Measurements from ENCODE around the gene RAB19. TPM values are rescaled to one million over a fixed set of nuclear protein-coding genes. Genes with fewer than 3 reads are reported as not detected.

RAB19 gene
- total RNA-seq, 2 donors from 2014 or later = not detected

DNA sequence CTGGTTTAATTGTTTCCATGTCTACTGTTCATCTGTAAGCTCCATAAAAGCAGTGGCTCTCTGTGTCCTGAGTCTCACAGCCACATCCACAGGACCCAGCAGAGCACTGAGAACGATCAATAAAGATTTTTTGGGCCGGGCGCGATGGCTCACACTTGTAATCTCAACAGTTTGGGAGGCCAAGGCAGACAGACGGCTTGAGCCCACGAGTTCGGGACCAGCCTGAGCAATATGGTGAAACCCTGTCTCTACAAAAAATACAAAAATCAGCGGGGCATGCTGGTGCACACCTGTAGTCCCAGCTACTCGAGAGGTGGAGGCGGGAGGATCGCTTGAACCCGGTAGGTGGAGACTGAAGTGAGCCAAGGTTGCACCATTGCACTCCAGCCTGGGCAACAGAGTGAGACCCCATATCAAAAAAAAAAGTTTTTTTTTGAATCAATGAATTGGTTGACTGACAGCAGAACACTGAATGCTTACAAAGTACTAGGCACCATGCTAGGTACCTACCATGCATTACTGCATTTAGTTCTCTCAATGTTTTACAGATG is 10.0 kb upstream of the RAB19 start:
- no peaks in the 10 kb centered on the region for H3K27me3 ChIP-seq
- no peak for DNase-seq (ENCODE audit: low spot score)
- H3K36me3 ChIP-seq = no peaks in the 10 kb centered on the region
- H3K4me3 ChIP-seq = no peak overlapping the region
- TF ChIP-seq, protein P1, sequence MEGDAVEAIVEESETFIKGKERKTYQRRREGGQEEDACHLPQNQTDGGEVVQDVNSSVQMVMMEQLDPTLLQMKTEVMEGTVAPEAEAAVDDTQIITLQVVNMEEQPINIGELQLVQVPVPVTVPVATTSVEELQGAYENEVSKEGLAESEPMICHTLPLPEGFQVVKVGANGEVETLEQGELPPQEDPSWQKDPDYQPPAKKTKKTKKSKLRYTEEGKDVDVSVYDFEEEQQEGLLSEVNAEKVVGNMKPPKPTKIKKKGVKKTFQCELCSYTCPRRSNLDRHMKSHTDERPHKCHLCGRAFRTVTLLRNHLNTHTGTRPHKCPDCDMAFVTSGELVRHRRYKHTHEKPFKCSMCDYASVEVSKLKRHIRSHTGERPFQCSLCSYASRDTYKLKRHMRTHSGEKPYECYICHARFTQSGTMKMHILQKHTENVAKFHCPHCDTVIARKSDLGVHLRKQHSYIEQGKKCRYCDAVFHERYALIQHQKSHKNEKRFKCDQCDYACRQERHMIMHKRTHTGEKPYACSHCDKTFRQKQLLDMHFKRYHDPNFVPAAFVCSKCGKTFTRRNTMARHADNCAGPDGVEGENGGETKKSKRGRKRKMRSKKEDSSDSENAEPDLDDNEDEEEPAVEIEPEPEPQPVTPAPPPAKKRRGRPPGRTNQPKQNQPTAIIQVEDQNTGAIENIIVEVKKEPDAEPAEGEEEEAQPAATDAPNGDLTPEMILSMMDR (IDR thresholded peaks at IDR 0.05) = no peak
- H3K4me1 ChIP-seq = peaks cover 0 to 13% of the 10 kb centered on the region in 2 donors
- no peaks in the 10 kb centered on the region for H3K9me3 ChIP-seq
- H3K27ac ChIP-seq = no peak overlapping the region

DNA sequence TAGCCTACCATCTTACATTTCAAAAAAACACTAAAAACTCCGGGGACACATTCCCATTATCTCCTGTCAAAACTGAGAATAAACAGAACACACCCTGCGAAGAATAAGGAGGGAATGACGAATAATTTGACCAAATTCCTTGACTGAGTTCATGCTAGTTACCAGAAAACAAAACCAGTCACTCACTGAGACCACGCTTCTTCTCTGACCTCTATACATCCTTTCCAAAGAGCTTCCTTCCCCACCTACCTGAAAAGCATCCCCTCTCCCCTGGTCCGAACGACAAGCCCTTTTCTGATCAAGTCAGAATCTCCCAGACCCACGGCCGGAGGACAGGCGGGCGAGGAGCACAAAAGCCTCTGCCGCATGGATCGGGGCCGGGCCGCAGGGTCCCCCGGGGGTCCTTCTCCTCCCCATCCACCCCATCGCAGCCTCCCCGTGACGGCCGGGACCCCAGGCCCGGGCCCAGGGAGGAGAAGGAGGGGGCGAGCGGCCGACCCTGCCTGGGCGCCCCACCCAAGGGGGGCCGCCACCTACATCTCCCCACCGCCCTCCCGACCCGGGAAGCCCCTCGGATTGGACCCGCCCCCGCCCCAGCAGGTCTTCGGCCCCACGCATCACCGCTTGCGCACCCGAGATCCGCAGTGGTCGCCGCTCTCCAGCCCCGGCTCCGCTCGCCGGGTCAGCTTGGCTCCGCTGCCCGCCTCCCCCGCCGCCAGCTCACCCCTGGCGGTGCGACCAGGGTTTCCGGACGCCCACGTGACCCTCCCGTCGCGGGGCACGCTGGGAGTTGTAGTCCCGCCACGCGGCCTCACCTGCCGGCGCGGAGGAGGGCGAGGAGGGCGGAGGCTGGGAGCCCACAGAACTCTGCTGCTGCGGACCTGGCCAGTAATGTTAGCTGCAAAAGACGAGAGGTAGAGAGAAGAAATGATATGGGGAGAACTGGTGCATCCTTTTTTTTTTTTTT is 5.8 kb upstream of the RAB19 start, which contains the start of gene SLC37A3:
Gene SLC37A3, minus strand, starts transcription at position 747 of the 967 bp plus-strand sequence. CDS start 16,004 bp downstream, outside the sequence.
- peaks cover 0 to 13% of the 10 kb centered on the region in 2 donors for H3K4me1 ChIP-seq
- no peaks in the 10 kb centered on the region for H3K27me3 ChIP-seq
- peak within 1 kb of the TSS; percentile 92 to 98 for H3K4me3 ChIP-seq
- H3K27ac ChIP-seq = peak within 1 kb of the TSS; percentile 91 to 92
- H3K9me3 ChIP-seq = no peaks in the 10 kb centered on the region
- peak; percentile 78 for DNase-seq (ENCODE audit: low spot score)
- H3K36me3 ChIP-seq = no peaks in the 10 kb centered on the region
- TF ChIP-seq, protein P1 (IDR thresholded peaks at IDR 0.05) = peak in 1 of 2 donors; percentile 22

DNA sequence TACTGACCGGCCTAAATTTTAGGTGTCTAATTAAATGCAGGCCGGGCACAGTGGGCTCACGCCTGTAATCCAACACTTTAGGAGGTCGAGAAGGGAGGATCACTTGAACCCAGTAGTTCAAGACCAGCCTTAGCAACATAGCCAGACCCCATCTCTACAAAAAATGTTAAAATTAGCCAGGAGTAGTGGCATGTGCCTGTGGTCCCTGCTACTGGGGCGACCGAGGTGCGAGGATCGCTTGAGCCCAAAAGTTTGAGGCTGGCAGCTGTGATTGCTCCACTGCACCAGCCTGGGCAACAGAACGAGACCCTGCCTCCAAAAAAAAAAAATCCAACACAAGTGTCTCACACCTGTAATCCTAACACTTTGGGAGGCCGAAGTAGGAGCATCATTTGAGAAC is 5.0 kb upstream of the RAB19 start:
- TF ChIP-seq, protein P1 (IDR thresholded peaks at IDR 0.05) = no peak
- peaks cover 0 to 16% of the 10 kb centered on the region in 2 donors for H3K4me1 ChIP-seq
- H3K27ac ChIP-seq = no peak overlapping the region

GRCh38 chr7:140400381-140400780 is 3.5 kb upstream of the RAB19 start:
- Histone ChIP-seq H3K9me3 (no peaks in the 10 kb centered on the region), H3K4me3 (no peak overlapping the region), H3K27me3 (no peaks in the 10 kb centered on the region), H3K36me3 (no peaks in the 10 kb centered on the region), H3K4me1 (peaks cover 0 to 20% of the 10 kb centered on the region in 2 donors), H3K27ac (no peak overlapping the region)
- DNase-seq (ENCODE audit: low spot score) = no peak
- TF ChIP-seq, protein P1 (IDR thresholded peaks at IDR 0.05) = no peak

More for the DNA sequence above, 5.0 kb upstream of the RAB19 start:
- Histone ChIP-seq H3K9me3 (no peaks in the 10 kb centered on the region), H3K27me3 (no peaks in the 10 kb centered on the region), H3K36me3 (no peaks in the 10 kb centered on the region), H3K4me3 (peak overlapping the region in 1 of 2 donors; percentile 98)
- no peak for DNase-seq (ENCODE audit: low spot score)

- peaks cover 0 to 9% of the 10 kb centered on the region in 2 donors for H3K4me1 ChIP-seq
- no peaks in the 10 kb centered on the region for H3K27me3 ChIP-seq
- no peaks in the 10 kb centered on the region for H3K36me3 ChIP-seq
- TF ChIP-seq, protein P1 (IDR thresholded peaks at IDR 0.05) = no peak
- no peak overlapping the region for H3K27ac ChIP-seq
- DNase-seq (ENCODE audit: low spot score) = no peak
- H3K4me3 ChIP-seq = no peak overlapping the region
- H3K9me3 ChIP-seq = no peaks in the 10 kb centered on the region
Observed at GRCh38 chr7:140402178-140402835, 1.6 kb upstream of the RAB19 start.
